NCI-H146 (cell line): ENCODE results near the gene TUBA1A.
"Not testable (repeated sequence)": the region's sequence is repeated elsewhere in the genome, so short reads cannot be mapped to it uniquely, and the experiment has no call there.

Experiments
- DNase-seq: peaks from one replicate; lab custom pipeline; 2025; lab: John Stamatoyannopoulos, UW

The TUBA1A gene

GRCh38 chr12:49188916-49189367 lies at the start of gene TUBA1A:
TUBA1A (minus strand) TSS chr12:49189080; CDS start chr12:49188979, 101 bp downstream.
- peak; percentile 100 for DNase-seq

- DNase-seq, result no peak
These were observed 47.5 kb upstream of the TUBA1A start for GRCh38 chr12:49236423-49236822.

- DNase-seq, result no peak
These were observed 45.1 kb upstream of the TUBA1A start for GRCh38 chr12:49233842-49234526.

GRCh38 chr12:49232940-49233841 lies 44.3 kb upstream of the TUBA1A start:
- peak; percentile 90 for DNase-seq

GRCh38 chr12:49231878-49232655 lies 43.2 kb upstream of the TUBA1A start:
- peak; percentile 65 for DNase-seq

GRCh38 chr12:49230805-49231194 lies 41.9 kb upstream of the TUBA1A start:
- no peak for DNase-seq

- DNase-seq, result peak; percentile 56
These were observed 41.4 kb upstream of the TUBA1A start for GRCh38 chr12:49230176-49230804.

GRCh38 chr12:49228653-49229052 lies 39.8 kb upstream of the TUBA1A start:
- DNase-seq, result no peak

- DNase-seq, result no peak
These were observed 38.8 kb upstream of the TUBA1A start for GRCh38 chr12:49227713-49228112.

GRCh38 chr12:49225576-49226166 lies 36.8 kb upstream of the TUBA1A start:
- DNase-seq, result peak; percentile 41

GRCh38 chr12:49223590-49224369 lies 34.9 kb upstream of the TUBA1A start:
- no peak for DNase-seq

GRCh38 chr12:49223122-49223521 lies 34.2 kb upstream of the TUBA1A start:
- DNase-seq, result no peak

- DNase-seq, result no peak
These were observed 32.1 kb upstream of the TUBA1A start for GRCh38 chr12:49220972-49221371.

- no peak for DNase-seq
These were observed 30.6 kb upstream of the TUBA1A start for GRCh38 chr12:49219417-49220026.

GRCh38 chr12:49212572-49212971 lies 23.7 kb upstream of the TUBA1A start:
- DNase-seq, result no peak

- not testable (repeated sequence) for DNase-seq
These were observed 21.8 kb upstream of the TUBA1A start for GRCh38 chr12:49210703-49211102.

- peak; percentile 20 for DNase-seq
These were observed 19.8 kb upstream of the TUBA1A start for GRCh38 chr12:49208676-49209075.

- DNase-seq, result no peak
These were observed 19.3 kb upstream of the TUBA1A start for GRCh38 chr12:49208146-49208545.

- DNase-seq, result no peak
These were observed 17.5 kb upstream of the TUBA1A start for GRCh38 chr12:49206389-49206788.
